Diencephalon (tissue), 1 donor: ENCODE measurements around the gene AXDND1. TPM values are rescaled to one million over a fixed set of nuclear protein-coding genes. Genes with fewer than 3 reads are reported as not detected.

ENCODE experiments used
- small RNA-seq: library from RNA; depleted of rRNA; stranded (forward); fragments of <200 nt; gene quantifications from one replicate; pipeline ENCODE3, GENCODE V24; 2014
- total RNA-seq: library from RNA; depleted of rRNA; stranded (reverse); fragments of >200 nt; gene quantifications from one replicate; pipeline ENCODE4 v1.2.3, GENCODE V29; 2014

AXDND1 gene
- 0.69 TPM for total RNA-seq

GRCh38 chr1:179365342-179366092, at the start of gene AXDND1:
TSS of gene AXDND1 (plus strand) at chr1:179365971. CDS start at chr1:179366510, 539 bp downstream.

GRCh38 chr1:179575497-179576314, 209.9 kb downstream of the AXDND1 start, which contains the start of gene NPHS2:
TSS of gene NPHS2 (minus strand) at chr1:179575948. CDS start at chr1:179575864, 84 bp downstream.

GRCh38 chr1:179591592-179592580, 226.1 kb downstream of the AXDND1 start, which contains the start of gene TDRD5:
TSS of gene TDRD5 (plus strand) at chr1:179591832. CDS start at chr1:179592616, 784 bp downstream.

Small RNA genes lying within 50 kb of the gene (small RNA-seq; reads per million reads assigned to genes)
- not detected for gene MEF2AP1
- 0.26 reads per million, percentile 9 among the genes with 10 or more reads in this experiment for gene RNU5F-2P

Other genes starting within 250 kb of the AXDND1 start
- gene ABL2, start 136.3 kb upstream of the AXDND1 start, total RNA-seq = 34.8 TPM
- gene SOAT1, start 72.2 kb upstream of the AXDND1 start, total RNA-seq = 18.7 TPM
- not detected for gene NPHS2, start 210.0 kb downstream of the AXDND1 start, total RNA-seq
- 4.6 TPM for gene TDRD5, start 225.9 kb downstream of the AXDND1 start, total RNA-seq